ENCODE results near the gene NAB2. TPM values are rescaled to one million over a fixed set of nuclear protein-coding genes. Genes with fewer than 3 reads are reported as not detected.

Gene NAB2
- total and polyA plus RNA-seq, 9 of the 15 experiments (the other 6 are each of a cell fraction or from before 2014, with no cell fraction given) = 0.45 to 40.9 (median 20.4) TPM

DNA sequence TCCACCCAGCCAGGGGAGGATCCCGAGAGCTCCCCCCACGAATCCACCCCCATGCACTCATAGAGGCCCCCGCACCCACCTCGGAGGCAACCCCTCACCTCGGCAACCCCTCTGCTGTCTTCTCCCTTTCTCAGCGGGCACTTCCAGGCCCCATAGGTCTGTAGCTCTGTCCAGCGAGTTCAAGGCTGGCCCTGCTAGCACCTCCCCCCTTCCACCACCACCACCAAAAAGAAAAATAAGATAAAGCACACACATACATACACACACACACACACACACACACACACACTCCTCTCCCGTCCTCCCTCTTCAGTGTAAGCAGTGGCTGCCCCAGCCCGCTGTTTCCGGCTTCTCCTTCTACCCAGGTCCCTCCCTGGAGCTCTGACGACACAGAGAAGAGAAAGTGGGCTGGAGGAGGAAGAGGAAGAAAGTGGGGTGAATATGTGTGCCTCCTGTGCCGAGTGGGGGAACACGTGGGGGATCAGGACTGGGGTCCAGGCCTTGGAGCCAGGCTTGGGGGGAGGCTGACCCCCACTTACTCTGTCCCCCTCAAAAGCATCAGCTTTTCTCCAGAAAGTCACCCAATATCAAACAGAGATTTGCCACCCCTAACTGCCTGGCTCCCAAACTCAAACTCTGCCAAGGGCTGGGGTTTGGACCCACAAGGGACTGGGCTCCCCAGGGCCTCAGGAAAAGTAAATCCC is 22.3 kb downstream of the NAB2 start, which contains the start of gene STAT6 (continued):
- TF ChIP-seq, protein P1, sequence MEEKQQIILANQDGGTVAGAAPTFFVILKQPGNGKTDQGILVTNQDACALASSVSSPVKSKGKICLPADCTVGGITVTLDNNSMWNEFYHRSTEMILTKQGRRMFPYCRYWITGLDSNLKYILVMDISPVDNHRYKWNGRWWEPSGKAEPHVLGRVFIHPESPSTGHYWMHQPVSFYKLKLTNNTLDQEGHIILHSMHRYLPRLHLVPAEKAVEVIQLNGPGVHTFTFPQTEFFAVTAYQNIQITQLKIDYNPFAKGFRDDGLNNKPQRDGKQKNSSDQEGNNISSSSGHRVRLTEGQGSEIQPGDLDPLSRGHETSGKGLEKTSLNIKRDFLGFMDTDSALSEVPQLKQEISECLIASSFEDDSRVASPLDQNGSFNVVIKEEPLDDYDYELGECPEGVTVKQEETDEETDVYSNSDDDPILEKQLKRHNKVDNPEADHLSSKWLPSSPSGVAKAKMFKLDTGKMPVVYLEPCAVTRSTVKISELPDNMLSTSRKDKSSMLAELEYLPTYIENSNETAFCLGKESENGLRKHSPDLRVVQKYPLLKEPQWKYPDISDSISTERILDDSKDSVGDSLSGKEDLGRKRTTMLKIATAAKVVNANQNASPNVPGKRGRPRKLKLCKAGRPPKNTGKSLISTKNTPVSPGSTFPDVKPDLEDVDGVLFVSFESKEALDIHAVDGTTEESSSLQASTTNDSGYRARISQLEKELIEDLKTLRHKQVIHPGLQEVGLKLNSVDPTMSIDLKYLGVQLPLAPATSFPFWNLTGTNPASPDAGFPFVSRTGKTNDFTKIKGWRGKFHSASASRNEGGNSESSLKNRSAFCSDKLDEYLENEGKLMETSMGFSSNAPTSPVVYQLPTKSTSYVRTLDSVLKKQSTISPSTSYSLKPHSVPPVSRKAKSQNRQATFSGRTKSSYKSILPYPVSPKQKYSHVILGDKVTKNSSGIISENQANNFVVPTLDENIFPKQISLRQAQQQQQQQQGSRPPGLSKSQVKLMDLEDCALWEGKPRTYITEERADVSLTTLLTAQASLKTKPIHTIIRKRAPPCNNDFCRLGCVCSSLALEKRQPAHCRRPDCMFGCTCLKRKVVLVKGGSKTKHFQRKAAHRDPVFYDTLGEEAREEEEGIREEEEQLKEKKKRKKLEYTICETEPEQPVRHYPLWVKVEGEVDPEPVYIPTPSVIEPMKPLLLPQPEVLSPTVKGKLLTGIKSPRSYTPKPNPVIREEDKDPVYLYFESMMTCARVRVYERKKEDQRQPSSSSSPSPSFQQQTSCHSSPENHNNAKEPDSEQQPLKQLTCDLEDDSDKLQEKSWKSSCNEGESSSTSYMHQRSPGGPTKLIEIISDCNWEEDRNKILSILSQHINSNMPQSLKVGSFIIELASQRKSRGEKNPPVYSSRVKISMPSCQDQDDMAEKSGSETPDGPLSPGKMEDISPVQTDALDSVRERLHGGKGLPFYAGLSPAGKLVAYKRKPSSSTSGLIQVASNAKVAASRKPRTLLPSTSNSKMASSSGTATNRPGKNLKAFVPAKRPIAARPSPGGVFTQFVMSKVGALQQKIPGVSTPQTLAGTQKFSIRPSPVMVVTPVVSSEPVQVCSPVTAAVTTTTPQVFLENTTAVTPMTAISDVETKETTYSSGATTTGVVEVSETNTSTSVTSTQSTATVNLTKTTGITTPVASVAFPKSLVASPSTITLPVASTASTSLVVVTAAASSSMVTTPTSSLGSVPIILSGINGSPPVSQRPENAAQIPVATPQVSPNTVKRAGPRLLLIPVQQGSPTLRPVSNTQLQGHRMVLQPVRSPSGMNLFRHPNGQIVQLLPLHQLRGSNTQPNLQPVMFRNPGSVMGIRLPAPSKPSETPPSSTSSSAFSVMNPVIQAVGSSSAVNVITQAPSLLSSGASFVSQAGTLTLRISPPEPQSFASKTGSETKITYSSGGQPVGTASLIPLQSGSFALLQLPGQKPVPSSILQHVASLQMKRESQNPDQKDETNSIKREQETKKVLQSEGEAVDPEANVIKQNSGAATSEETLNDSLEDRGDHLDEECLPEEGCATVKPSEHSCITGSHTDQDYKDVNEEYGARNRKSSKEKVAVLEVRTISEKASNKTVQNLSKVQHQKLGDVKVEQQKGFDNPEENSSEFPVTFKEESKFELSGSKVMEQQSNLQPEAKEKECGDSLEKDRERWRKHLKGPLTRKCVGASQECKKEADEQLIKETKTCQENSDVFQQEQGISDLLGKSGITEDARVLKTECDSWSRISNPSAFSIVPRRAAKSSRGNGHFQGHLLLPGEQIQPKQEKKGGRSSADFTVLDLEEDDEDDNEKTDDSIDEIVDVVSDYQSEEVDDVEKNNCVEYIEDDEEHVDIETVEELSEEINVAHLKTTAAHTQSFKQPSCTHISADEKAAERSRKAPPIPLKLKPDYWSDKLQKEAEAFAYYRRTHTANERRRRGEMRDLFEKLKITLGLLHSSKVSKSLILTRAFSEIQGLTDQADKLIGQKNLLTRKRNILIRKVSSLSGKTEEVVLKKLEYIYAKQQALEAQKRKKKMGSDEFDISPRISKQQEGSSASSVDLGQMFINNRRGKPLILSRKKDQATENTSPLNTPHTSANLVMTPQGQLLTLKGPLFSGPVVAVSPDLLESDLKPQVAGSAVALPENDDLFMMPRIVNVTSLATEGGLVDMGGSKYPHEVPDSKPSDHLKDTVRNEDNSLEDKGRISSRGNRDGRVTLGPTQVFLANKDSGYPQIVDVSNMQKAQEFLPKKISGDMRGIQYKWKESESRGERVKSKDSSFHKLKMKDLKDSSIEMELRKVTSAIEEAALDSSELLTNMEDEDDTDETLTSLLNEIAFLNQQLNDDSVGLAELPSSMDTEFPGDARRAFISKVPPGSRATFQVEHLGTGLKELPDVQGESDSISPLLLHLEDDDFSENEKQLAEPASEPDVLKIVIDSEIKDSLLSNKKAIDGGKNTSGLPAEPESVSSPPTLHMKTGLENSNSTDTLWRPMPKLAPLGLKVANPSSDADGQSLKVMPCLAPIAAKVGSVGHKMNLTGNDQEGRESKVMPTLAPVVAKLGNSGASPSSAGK (IDR thresholded peaks at IDR 0.05) = 0 out of 2 replicates have a peak, but pooled peaks have one; percentile 6
- TF ChIP-seq, protein P2, sequence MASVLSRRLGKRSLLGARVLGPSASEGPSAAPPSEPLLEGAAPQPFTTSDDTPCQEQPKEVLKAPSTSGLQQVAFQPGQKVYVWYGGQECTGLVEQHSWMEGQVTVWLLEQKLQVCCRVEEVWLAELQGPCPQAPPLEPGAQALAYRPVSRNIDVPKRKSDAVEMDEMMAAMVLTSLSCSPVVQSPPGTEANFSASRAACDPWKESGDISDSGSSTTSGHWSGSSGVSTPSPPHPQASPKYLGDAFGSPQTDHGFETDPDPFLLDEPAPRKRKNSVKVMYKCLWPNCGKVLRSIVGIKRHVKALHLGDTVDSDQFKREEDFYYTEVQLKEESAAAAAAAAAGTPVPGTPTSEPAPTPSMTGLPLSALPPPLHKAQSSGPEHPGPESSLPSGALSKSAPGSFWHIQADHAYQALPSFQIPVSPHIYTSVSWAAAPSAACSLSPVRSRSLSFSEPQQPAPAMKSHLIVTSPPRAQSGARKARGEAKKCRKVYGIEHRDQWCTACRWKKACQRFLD (CRISPR knock-in tag; IDR thresholded peaks at IDR 0.05) = peak; percentile 15; the same call in 1 of the 2 replicates
- TF ChIP-seq BRD4 (IDR thresholded peaks at IDR 0.05) (no peak; the same call in 1 of the 2 replicates), ZNF764 (CRISPR knock-in tag; IDR thresholded peaks at IDR 0.05; ENCODE audit: low read depth) (no peak), NR1H2 (CRISPR knock-in tag; IDR thresholded peaks at IDR 0.05) (no peak), ETV6 (IDR thresholded peaks at IDR 0.05; ENCODE audit: borderline replicate concordance in 1 of 2, low read depth in 2 of 2, low read length in 1 of 2) (no peak), ETV6 (CRISPR knock-in tag; IDR thresholded peaks at IDR 0.05; ENCODE audit: borderline replicate concordance) (no peak), GABPB1 (CRISPR knock-in tag; IDR thresholded peaks at IDR 0.05) (no peak; the same call in 1 of the 2 replicates), LEF1 (IDR thresholded peaks at IDR 0.05) (peak; percentile 39; the same call in 1 of the 2 replicates)
- TF ChIP-seq, protein P3, sequence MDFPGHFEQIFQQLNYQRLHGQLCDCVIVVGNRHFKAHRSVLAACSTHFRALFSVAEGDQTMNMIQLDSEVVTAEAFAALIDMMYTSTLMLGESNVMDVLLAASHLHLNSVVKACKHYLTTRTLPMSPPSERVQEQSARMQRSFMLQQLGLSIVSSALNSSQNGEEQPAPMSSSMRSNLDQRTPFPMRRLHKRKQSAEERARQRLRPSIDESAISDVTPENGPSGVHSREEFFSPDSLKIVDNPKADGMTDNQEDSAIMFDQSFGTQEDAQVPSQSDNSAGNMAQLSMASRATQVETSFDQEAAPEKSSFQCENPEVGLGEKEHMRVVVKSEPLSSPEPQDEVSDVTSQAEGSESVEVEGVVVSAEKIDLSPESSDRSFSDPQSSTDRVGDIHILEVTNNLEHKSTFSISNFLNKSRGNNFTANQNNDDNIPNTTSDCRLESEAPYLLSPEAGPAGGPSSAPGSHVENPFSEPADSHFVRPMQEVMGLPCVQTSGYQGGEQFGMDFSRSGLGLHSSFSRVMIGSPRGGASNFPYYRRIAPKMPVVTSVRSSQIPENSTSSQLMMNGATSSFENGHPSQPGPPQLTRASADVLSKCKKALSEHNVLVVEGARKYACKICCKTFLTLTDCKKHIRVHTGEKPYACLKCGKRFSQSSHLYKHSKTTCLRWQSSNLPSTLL (IDR thresholded peaks at IDR 0.05) = no peak
- TF ChIP-seq, protein P4, sequence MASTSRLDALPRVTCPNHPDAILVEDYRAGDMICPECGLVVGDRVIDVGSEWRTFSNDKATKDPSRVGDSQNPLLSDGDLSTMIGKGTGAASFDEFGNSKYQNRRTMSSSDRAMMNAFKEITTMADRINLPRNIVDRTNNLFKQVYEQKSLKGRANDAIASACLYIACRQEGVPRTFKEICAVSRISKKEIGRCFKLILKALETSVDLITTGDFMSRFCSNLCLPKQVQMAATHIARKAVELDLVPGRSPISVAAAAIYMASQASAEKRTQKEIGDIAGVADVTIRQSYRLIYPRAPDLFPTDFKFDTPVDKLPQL (IDR thresholded peaks at IDR 0.05; ENCODE audit: extremely low read depth, insufficient read length) = no peak

Measured in K562 (cell line).